Measurements from ENCODE around the gene COL25A1. TPM values are rescaled to one million over a fixed set of nuclear protein-coding genes. Genes with fewer than 3 reads are reported as not detected.

The COL25A1 gene
- total RNA-seq, 2 donors from 2014 or later, result 4.0 to 6.2 TPM

DNA sequence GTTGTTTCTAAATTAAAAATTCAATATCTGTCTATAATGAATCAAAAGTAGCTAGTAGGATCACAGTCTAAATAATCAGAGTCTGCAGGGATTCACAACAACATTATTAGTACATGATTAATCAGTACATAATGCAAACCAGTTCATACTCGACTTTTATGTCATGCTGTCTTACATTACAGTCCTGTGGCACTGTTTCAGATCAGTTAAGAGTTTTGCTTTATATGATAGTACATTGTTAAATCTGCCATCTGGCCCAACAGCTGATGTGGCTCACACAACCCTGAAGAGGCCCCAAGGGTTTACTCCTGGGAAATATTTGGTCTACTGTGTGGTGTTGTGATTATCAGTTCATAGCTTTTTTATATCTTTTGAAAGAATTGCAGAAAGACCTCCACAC is 292.5 kb downstream of the COL25A1 start:
- Histone ChIP-seq H3K27me3 (ENCODE audit: control insufficient read depth, insufficient read depth, low read length, poor library complexity, severe bottlenecking) (no peaks in the 10 kb centered on the region), H3K9me3 (ENCODE audit: control insufficient read depth, low read length) (peaks cover 4% of the 10 kb centered on the region), H3K27ac (ENCODE audit: low read depth, low read length) (no peak overlapping the region), H3K9ac (ENCODE audit: extremely low read depth, low read length, poor library complexity, severe bottlenecking) (no peak overlapping the region), H3K4me3 (ENCODE audit: low read length) (no peak overlapping the region), H3K36me3 (ENCODE audit: control insufficient read depth, insufficient read depth, low read length) (no peaks in the 10 kb centered on the region), H3K4me1 (ENCODE audit: control insufficient read depth, insufficient read depth, low read length) (no peaks in the 10 kb centered on the region)
- Mint-ChIP-seq H3K4me1 (peaks cover 15% of the 10 kb centered on the region), H3K9me3 (peaks cover 15% of the 10 kb centered on the region), H3K4me3 (no peak overlapping the region), H3K27ac (no peak overlapping the region), H3K36me3 (ENCODE audit: low read depth) (no peaks in the 10 kb centered on the region), H3K27me3 (ENCODE audit: insufficient read depth) (no peaks in the 10 kb centered on the region)
- WGBS, 2 experiments (ENCODE audit: insufficient coverage in 1 of 2, insufficient read length in 1 of 2), result 100% methylated on average over 1 of the region's 1 CpG
- TF ChIP-seq, protein P1, sequence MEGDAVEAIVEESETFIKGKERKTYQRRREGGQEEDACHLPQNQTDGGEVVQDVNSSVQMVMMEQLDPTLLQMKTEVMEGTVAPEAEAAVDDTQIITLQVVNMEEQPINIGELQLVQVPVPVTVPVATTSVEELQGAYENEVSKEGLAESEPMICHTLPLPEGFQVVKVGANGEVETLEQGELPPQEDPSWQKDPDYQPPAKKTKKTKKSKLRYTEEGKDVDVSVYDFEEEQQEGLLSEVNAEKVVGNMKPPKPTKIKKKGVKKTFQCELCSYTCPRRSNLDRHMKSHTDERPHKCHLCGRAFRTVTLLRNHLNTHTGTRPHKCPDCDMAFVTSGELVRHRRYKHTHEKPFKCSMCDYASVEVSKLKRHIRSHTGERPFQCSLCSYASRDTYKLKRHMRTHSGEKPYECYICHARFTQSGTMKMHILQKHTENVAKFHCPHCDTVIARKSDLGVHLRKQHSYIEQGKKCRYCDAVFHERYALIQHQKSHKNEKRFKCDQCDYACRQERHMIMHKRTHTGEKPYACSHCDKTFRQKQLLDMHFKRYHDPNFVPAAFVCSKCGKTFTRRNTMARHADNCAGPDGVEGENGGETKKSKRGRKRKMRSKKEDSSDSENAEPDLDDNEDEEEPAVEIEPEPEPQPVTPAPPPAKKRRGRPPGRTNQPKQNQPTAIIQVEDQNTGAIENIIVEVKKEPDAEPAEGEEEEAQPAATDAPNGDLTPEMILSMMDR (conservative IDR thresholded peaks at IDR 0.05), result no peak
- no peak for DNase-seq

DNA sequence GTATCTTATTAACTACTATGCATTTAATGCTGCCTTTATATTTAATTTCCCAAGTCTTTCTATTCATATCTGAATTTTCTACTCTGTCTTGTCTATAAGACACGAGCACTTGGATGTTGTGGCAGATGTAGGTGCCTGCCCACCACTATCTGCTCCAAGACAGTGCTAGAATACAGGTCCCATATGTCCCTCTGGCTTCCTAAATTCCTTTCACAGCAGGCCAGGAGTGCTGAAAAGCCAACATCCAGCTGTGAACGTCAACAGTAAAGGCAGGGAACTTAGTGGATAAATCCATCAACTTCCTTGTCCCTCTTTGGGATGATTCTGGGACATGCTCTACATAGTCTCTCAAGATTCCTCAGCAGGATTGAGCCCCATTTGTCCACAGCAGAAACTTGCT is 294.5 kb downstream of the COL25A1 start:
- peak; percentile 85 for DNase-seq
- no peaks in the 10 kb centered on the region for H3K27me3 Mint-ChIP-seq (ENCODE audit: insufficient read depth)

DNA sequence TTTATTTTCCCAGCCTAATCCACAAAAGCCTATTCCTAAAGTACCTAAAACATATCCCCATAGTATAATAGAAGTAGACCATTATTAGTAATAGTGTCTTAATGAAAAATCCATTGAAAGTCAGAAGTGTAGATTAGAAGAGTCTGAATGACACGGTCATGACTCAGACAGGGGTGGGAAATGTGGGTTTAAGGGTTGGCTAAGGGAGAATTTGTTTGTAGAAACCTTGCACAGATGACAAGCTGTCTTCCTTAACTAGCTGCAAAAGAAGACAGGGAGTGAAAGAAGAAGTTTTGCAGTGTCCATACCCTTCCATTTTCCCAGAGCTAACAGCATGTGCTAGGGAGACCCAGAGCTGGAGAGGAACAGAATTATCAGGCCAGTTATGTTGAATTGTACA is 296.9 kb downstream of the COL25A1 start:
- Mint-ChIP-seq H3K9me3 (no peaks in the 10 kb centered on the region), H3K36me3 (ENCODE audit: low read depth) (no peaks in the 10 kb centered on the region), H3K27ac (no peak overlapping the region), H3K4me1 (peaks cover 15% of the 10 kb centered on the region), H3K4me3 (no peak overlapping the region), H3K27me3 (ENCODE audit: insufficient read depth) (no peaks in the 10 kb centered on the region)
- 96 to 100% methylated on average over 1 of the region's 1 CpG for WGBS, 2 experiments (ENCODE audit: insufficient coverage in 1 of 2, insufficient read length in 1 of 2)
- TF ChIP-seq, protein P1 (conservative IDR thresholded peaks at IDR 0.05), result no peak
- H3K9me3 ChIP-seq (ENCODE audit: control insufficient read depth, low read length), result no peaks in the 10 kb centered on the region
- no peaks in the 10 kb centered on the region for H3K27me3 ChIP-seq (ENCODE audit: control insufficient read depth, insufficient read depth, low read length, poor library complexity, severe bottlenecking)
- no peak overlapping the region for H3K4me3 ChIP-seq (ENCODE audit: low read length)
- H3K27ac ChIP-seq (ENCODE audit: low read depth, low read length), result no peak overlapping the region
- H3K36me3 ChIP-seq (ENCODE audit: control insufficient read depth, insufficient read depth, low read length), result no peaks in the 10 kb centered on the region
- DNase-seq, result no peak
- no peak overlapping the region for H3K9ac ChIP-seq (ENCODE audit: extremely low read depth, low read length, poor library complexity, severe bottlenecking)
- H3K4me1 ChIP-seq (ENCODE audit: control insufficient read depth, insufficient read depth, low read length), result no peaks in the 10 kb centered on the region

More for the DNA sequence above, 294.5 kb downstream of the COL25A1 start:
- 33 to 57% methylated on average over 1 to 2 of the region's 2 CpGs for WGBS, 2 experiments (ENCODE audit: insufficient coverage in 1 of 2, insufficient read length in 1 of 2)
- Histone ChIP-seq H3K4me3 (ENCODE audit: low read length) (no peak overlapping the region), H3K9me3 (ENCODE audit: control insufficient read depth, low read length) (peaks cover 4% of the 10 kb centered on the region), H3K27ac (ENCODE audit: low read depth, low read length) (no peak overlapping the region), H3K4me1 (ENCODE audit: control insufficient read depth, insufficient read depth, low read length) (no peaks in the 10 kb centered on the region), H3K27me3 (ENCODE audit: control insufficient read depth, insufficient read depth, low read length, poor library complexity, severe bottlenecking) (no peaks in the 10 kb centered on the region), H3K9ac (ENCODE audit: extremely low read depth, low read length, poor library complexity, severe bottlenecking) (no peak overlapping the region), H3K36me3 (ENCODE audit: control insufficient read depth, insufficient read depth, low read length) (no peaks in the 10 kb centered on the region)
- Mint-ChIP-seq H3K9me3 (peaks cover 9% of the 10 kb centered on the region), H3K4me1 (peaks cover 15% of the 10 kb centered on the region), H3K4me3 (no peak overlapping the region), H3K27ac (no peak overlapping the region), H3K36me3 (ENCODE audit: low read depth) (no peaks in the 10 kb centered on the region)
- TF ChIP-seq, protein P1 (conservative IDR thresholded peaks at IDR 0.05), result no peak

All from endodermal cell (in vitro differentiated cells).